ENCODE measurements around the gene TRIM56.
"Not testable (repeated sequence)": the region's sequence is repeated elsewhere in the genome, so short reads cannot be mapped to it uniquely, and the experiment has no call there.

GRCh38 chr7:101103701-101104100 lies 18.4 kb downstream of the TRIM56 start:
- TF ChIP-seq EZH2phosphoT487 (IDR thresholded peaks at IDR 0.05; ENCODE audit: insufficient read depth, low read depth); EZH2 (IDR thresholded peaks at IDR 0.05; ENCODE audit: insufficient read depth, poor library complexity, severe bottlenecking): not testable (repeated sequence)
